HepG2 (cell line): ENCODE data around the gene FNDC3A. TPM values are rescaled to one million over a fixed set of nuclear protein-coding genes. Genes with fewer than 3 reads are reported as not detected.

Experiments
- ELF1 ChIP-seq: sonication (generic); formaldehyde crosslinking; IDR thresholded peaks from 2 replicates; pipeline ENCODE4 v1.4.0; 2020; ENCODE audit warnings: missing genetic modification reagents
- ETV6 ChIP-seq: sonication (generic); formaldehyde crosslinking; conservative IDR thresholded peaks from 2 replicates; pipeline ENCODE4 v1.4.0; 2020; ENCODE audit warnings: missing genetic modification reagents
- GABPB1 ChIP-seq: IDR thresholded peaks from 2 replicates; pipeline ENCODE4 v1.6.1; 2016; ENCODE audit warnings: mild to moderate bottlenecking, missing genetic modification reagents, moderate library complexity, missing compliant biosample characterization
- GTF3A ChIP-seq: sonication (generic); formaldehyde crosslinking; conservative IDR thresholded peaks from 2 replicates; pipeline ENCODE4 v1.4.0; 2020; ENCODE audit warnings: mild to moderate bottlenecking, missing genetic modification reagents
- HNRNPH1 ChIP-seq: fragments of 200-400 bp; formaldehyde crosslinking; optimal IDR thresholded peaks from 2 replicates; pipeline ENCODE3; 2017; ENCODE audit warnings: mild to moderate bottlenecking, low read depth, low read length
- HOXA3 ChIP-seq: sonication (generic); formaldehyde crosslinking; IDR thresholded peaks from 2 replicates; pipeline ENCODE4 v1.5.0; 2020; ENCODE audit warnings: missing genetic modification reagents
- KAT8 ChIP-seq: IDR thresholded peaks from 2 replicates; pipeline ENCODE4 v1.6.1; 2016; ENCODE audit warnings: missing genetic modification reagents, missing compliant biosample characterization
- KLF12 ChIP-seq: sonication (generic); formaldehyde crosslinking; IDR thresholded peaks from 2 replicates; pipeline ENCODE4 v1.4.0; 2020; ENCODE audit warnings: missing genetic modification reagents, borderline replicate concordance
- MIXL1 ChIP-seq: IDR thresholded peaks from 2 replicates; pipeline ENCODE4 v1.6.1; 2016
- MXI1 ChIP-seq: IDR thresholded peaks from 3 replicates; pipeline ENCODE4 v1.6.1; 2012; ENCODE audit warnings: low read depth, low read length, inconsistent platforms, borderline replicate concordance
- POLR2G ChIP-seq: fragments of 200-400 bp; formaldehyde crosslinking; IDR thresholded peaks from 2 replicates; pipeline ENCODE4 v1.6.1; 2018; ENCODE audit warnings: mild to moderate bottlenecking, low read depth, low read length, moderate library complexity
- RXRA ChIP-seq: sonication (generic); formaldehyde crosslinking; IDR thresholded peaks from 2 replicates; pipeline ENCODE4 v1.5.1; 2020; ENCODE audit warnings: missing genetic modification reagents
- SNAI1 ChIP-seq: sonication (generic); formaldehyde crosslinking; IDR thresholded peaks from 2 replicates; pipeline ENCODE4 v1.5.0; 2020; ENCODE audit warnings: mild to moderate bottlenecking, missing genetic modification reagents, borderline replicate concordance
- SRSF1 ChIP-seq: fragments of 200-400 bp; formaldehyde crosslinking; optimal IDR thresholded peaks from 2 replicates; pipeline ENCODE3; 2017; ENCODE audit warnings: mild to moderate bottlenecking, low read depth, low read length, moderate library complexity
- ZFX ChIP-seq: sonication (generic); formaldehyde crosslinking; IDR thresholded peaks from 2 replicates; pipeline ENCODE4 v1.4.0; 2020; ENCODE audit warnings: mild to moderate bottlenecking, low read depth, missing genetic modification reagents, moderate library complexity
- ZMYM2 ChIP-seq: sonication (generic); formaldehyde crosslinking; IDR thresholded peaks from 2 replicates; pipeline ENCODE4 v1.8.0; 2022; ENCODE audit warnings: mild to moderate bottlenecking, missing genetic modification reagents
- ZNF296 ChIP-seq: sonication (generic); formaldehyde crosslinking; conservative IDR thresholded peaks from 2 replicates; pipeline ENCODE4 v1.5.0; 2020; ENCODE audit warnings: mild to moderate bottlenecking, missing genetic modification reagents
- ZNF543 ChIP-seq: sonication (generic); formaldehyde crosslinking; IDR thresholded peaks from 2 replicates; pipeline ENCODE4 v1.4.0; 2020; ENCODE audit warnings: mild to moderate bottlenecking, missing genetic modification reagents
- ZNF781 ChIP-seq: sonication (generic); formaldehyde crosslinking; IDR thresholded peaks from 2 replicates; pipeline ENCODE4 v1.5.1; 2020; ENCODE audit warnings: borderline replicate concordance, mild to moderate bottlenecking, missing genetic modification reagents; ENCODE audit errors: not compliant biosample characterization
- ZSCAN22 ChIP-seq: sonication (generic); formaldehyde crosslinking; IDR thresholded peaks from 2 replicates; pipeline ENCODE4 v1.4.0; 2020; ENCODE audit warnings: mild to moderate bottlenecking, missing genetic modification reagents
- polyA plus RNA-seq, 8 experiments: library from polyadenylated mRNA; depleted of rRNA in 3 of 8; stranded (reverse) in 7 of 8; unstranded in 1 of 8; fragments of >200 nt; fragmentation: Illumina TruSeq in 4 of 8; extraction: Trizol in 4 of 8; gene quantifications; 2 replicates each; pipeline versions ENCODE4 v1.2.1 to v1.2.3, GENCODE V29; 2011 to 2016; ENCODE audit warnings: low read depth in 4 of 8, missing spikeins in 1 of 8, mixed read lengths in 1 of 8; ENCODE audit not compliant: insufficient read depth in 1 of 8
- total RNA-seq, 5 experiments: library from RNA; depleted of rRNA; stranded (reverse); fragments of >200 nt; fragmentation: Illumina TruSeq; extraction: Trizol; gene quantifications; 2 replicates each; pipeline ENCODE4 v1.2.3, GENCODE V29; 2016; ENCODE audit warnings: low read depth in 1 of 5
- TF ChIP-seq, protein P1 (sequence below): sonication (generic); formaldehyde crosslinking; IDR thresholded peaks from 2 replicates; pipeline ENCODE4 v1.8.0; 2022; ENCODE audit warnings: mild to moderate bottlenecking, missing genetic modification reagents, borderline replicate concordance
- TF ChIP-seq, protein P2 (sequence below): sonication (generic); formaldehyde crosslinking; IDR thresholded peaks from 2 replicates; pipeline ENCODE4 v1.8.1; 2023; ENCODE audit warnings: mild to moderate bottlenecking, missing genetic modification reagents
- TF ChIP-seq, protein P3 (sequence below): sonication (generic); formaldehyde crosslinking; IDR thresholded peaks from 2 replicates; pipeline ENCODE4 v1.8.1; 2023; ENCODE audit warnings: mild to moderate bottlenecking, moderate library complexity, missing genetic modification reagents
- TF ChIP-seq, protein P4 (sequence below): sonication (generic); formaldehyde crosslinking; IDR thresholded peaks from 2 replicates; pipeline ENCODE4 v1.5.0; 2020; ENCODE audit warnings: mild to moderate bottlenecking, missing genetic modification reagents

FNDC3A gene
- total and polyA plus RNA-seq, 2 of the 13 experiments (the other 11 are each of a cell fraction or from before 2014, with no cell fraction given), result 36.7 to 39.3 TPM

DNA sequence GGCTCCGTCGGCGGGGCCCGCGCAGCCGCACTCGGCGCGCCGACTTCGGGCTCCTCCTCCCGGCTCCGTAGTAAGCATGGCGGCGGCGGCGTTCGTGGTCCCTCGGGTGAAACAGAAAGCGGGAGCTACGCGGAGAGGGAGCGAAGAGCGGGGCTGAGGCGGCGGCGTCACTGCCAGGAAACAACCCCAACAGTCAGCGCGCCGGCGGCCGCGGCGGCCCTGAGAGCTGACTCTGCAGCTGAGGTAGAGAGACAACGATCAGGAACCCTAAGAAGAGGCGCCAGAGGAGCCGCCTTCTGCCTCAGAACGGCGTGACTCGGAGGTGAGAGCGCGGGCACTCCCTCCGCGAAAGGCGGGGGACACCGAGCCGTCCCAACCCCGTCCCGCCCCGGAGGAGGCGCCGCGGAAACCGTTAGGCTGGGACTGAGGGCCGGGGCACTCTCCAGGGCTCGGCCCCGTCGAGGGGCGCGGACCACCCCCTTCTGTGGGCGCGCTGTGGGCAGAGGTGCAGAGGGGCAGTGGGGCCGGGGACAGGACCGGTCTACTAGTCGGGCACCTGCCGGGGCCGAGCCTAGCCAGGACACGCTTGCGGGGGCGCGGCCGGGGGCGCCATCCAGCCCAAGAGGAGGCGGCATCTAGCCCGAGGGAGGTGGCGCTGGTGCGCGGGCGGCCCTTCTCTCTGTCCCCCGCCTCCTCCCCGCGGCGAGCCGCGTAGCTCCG is at the start of gene FNDC3A (continued):
- TF ChIP-seq, protein P1, sequence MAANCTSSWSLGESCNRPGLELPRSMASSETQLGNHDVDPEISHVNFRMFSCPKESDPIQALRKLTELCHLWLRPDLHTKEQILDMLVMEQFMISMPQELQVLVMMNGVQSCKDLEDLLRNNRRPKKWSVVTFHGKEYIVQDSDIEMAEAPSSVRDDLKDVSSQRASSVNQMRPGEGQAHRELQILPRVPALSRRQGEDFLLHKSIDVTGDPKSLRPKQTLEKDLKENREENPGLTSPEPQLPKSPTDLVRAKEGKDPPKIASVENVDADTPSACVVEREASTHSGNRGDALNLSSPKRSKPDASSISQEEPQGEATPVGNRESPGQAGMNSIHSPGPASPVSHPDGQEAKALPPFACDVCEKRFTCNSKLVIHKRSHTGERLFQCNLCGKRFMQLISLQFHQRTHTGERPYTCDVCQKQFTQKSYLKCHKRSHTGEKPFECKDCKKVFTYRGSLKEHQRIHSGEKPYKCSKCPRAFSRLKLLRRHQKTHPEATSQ (CRISPR knock-in tag), result 0 out of 2 replicates have a peak, but pooled peaks have one; percentile 18
- TF ChIP-seq KLF12 (CRISPR knock-in tag) (no peak), KAT8 (0 out of 2 replicates have a peak, but pooled peaks have one; percentile 18), MIXL1 (CRISPR knock-in tag) (no peak), HNRNPH1 (no peak), ZSCAN22 (CRISPR knock-in tag) (peak; percentile 96), RXRA (CRISPR knock-in tag) (no peak), ZNF781 (CRISPR knock-in tag) (no peak), POLR2G (peak; percentile 77), ETV6 (0 out of 2 replicates have a peak, but pooled peaks have one; percentile 81), ZNF296 (CRISPR knock-in tag) (no peak), GABPB1 (CRISPR knock-in tag) (peak; percentile 65; the same call in 1 of the 2 replicates), MXI1 (0 out of 3 replicates have a peak, but pooled peaks have one; percentile 31), GTF3A (CRISPR knock-in tag) (no peak), SNAI1 (CRISPR knock-in tag) (no peak), HOXA3 (0 out of 2 replicates have a peak, but pooled peaks have one; percentile 46), SRSF1 (peak; percentile 52), ZFX (CRISPR knock-in tag) (peak; percentile 63), ELF1 (0 out of 2 replicates have a peak, but pooled peaks have one; percentile 35), ZNF543 (CRISPR knock-in tag) (no peak), ZMYM2 (peak; percentile 88)
- TF ChIP-seq, protein P2, sequence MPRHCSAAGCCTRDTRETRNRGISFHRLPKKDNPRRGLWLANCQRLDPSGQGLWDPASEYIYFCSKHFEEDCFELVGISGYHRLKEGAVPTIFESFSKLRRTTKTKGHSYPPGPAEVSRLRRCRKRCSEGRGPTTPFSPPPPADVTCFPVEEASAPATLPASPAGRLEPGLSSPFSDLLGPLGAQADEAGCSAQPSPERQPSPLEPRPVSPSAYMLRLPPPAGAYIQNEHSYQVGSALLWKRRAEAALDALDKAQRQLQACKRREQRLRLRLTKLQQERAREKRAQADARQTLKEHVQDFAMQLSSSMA, result 0 out of 2 replicates have a peak, but pooled peaks have one; percentile 65
- TF ChIP-seq, protein P3, sequence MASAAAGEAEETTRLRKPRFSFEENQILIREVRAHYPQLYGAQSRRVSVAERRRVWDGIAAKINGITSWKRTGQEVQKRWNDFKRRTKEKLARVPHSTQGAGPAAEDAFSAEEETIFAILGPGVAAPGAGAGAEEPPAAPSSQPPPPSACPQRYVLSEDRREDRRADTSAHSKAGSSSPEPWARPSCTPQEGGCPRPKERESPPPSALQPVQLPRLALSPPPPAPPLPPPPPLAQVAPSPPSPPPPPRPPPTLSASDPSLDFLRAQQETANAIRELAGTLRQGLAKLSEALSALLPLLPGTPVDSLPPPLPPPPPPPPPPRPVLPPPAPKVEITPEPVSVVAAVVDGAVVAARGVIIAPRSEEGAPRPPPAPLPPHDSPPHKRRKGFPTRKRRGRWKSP (CRISPR knock-in tag), result peak; percentile 12; the same call in 1 of the 2 replicates
- TF ChIP-seq, protein P4, sequence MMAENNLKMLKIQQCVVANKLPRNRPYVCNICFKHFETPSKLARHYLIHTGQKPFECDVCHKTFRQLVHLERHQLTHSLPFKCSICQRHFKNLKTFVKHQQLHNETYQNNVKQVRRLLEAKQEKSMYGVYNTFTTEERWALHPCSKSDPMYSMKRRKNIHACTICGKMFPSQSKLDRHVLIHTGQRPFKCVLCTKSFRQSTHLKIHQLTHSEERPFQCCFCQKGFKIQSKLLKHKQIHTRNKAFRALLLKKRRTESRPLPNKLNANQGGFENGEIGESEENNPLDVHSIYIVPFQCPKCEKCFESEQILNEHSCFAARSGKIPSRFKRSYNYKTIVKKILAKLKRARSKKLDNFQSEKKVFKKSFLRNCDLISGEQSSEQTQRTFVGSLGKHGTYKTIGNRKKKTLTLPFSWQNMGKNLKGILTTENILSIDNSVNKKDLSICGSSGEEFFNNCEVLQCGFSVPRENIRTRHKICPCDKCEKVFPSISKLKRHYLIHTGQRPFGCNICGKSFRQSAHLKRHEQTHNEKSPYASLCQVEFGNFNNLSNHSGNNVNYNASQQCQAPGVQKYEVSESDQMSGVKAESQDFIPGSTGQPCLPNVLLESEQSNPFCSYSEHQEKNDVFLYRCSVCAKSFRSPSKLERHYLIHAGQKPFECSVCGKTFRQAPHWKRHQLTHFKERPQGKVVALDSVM (CRISPR knock-in tag), result 0 out of 2 replicates have a peak, but pooled peaks have one; percentile 26
